ENCODE data around the gene VAC14. TPM values are rescaled to one million over a fixed set of nuclear protein-coding genes. Genes with fewer than 3 reads are reported as not detected.
A peak's percentile ranks its signal among the peaks of the same experiment; 100 is the strongest.

The VAC14 gene
- total RNA-seq, 1 donor from 2014 or later = 21.7 TPM

DNA sequence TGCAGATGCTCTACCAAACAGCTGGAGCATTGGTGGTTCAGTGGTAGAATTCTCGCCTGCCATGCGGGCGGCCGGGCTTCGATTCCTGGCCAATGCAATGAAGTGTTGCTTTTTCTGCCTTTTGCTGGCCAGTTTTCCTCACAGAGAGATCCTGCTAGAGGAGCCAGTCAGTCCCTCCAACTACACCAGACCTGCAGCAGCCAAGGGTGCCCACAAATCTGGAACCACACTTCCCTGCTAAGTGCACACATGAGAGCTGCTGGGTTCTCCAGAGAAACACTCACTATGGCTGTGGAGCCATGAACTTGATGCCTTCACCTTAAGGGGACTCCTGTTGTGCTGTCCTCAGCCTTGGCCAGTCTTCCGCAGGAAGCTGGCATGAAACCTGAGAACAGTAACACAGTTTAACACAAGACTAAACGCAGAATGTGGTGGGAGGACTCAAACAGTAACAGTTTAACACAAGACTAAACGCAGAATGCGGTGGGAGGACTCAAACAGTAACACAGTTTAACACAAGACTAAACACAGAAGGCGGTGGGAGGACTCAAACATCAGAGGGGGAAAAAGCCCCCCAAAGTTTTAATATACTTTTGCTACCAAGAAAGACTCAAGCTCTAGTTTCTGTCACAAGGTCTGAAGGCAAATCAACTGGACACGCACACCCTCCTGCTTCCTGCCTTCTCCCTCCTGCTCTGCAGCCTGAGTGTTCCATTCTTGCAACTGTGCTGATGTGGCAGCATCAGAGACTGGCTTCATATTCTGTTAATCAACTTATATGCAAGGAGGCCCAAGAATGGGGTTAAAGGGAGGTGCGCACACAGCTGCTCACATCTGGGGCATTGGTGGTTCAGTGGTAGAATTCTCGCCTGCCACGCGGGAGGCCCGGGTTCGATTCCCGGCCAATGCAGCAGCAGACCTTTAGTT is 12.0 kb downstream of the VAC14 start:
- peak; percentile 43 for ATAC-seq
- DNase-seq (ENCODE audit: missing footprints) = no peak
- intact Hi-C loops (cut with DNase I) = no loop called here

DNA sequence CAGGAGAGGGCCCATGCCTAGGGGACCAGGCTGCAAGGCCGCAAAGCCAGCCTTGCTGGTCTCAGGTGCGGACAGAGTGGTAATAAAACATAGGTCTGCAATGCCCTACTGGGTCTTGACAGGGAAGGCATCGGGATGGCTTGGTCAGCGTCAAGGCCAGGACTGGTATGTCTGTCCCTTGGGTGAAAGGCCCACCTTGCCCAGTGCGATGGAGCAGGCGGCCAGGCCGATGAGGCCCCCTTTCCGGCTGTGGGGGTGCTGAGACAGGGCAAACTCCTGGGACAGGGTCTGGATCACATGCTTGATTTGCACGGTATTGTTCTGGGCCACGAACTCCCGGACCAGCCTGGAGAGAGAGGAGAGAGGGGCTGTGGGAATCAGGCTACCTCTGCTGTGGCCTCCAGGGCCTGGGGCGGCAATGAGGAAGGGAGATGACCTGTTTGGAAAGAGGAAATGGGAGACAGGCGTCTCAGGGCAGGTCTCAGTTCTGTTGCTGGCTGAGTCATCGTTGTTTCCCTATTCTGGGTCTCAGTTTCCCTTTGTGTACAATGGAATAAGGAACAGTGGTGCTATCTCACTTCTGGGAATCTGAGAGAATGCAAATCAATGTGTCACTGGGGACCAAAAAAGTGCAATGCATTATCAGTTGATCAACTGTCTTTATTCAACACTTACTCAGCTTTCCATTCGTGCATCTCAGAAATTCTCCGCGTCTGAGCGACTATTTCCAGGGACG is 14.8 kb downstream of the VAC14 start:
- DNase-seq (ENCODE audit: missing footprints) (no peak), ATAC-seq (no peak)
- intact Hi-C loops (cut with DNase I) = no loop called here

DNA sequence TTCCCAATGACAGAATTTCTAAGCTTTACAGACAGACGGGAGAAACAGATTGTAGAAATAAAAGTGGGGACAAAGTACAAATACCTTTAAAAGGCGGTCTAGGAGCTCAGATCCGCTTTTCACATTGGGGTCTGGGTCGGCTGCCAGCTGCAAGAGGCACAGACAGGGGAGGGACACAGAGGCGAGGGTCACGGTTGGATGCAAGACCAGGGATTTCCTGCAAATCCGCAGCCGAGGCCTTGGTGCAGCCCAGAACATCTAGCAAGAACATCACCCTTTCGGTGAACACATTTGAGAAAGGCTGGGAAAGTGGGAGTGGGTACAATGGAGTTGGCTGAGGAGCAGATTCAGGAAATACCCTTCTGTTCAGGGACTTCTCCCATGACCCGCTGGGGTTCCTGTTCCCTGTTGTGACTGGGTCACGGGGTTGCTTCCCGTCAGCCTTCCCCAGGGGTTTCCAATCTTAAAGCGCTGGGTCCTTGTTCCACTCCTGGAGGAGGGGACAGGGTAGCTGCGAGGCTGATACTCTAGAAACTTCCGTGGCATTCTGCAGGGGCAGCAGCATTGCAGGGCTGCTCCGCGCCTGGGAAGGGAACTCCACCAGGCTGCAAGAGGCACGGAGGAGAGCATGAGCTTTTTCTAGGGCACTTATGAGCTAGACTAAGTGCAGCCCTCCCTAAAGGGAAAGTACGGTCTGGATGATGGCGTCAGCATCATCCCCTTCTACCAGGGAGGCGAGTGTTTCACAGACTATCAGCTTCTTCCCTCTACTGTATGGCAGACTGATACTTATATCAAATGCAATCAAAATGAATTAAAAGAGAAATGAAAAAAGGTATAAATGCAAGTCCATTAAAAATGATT is 16.0 kb downstream of the VAC14 start:
- intact Hi-C loops (cut with DNase I) = no loop called here
- DNase-seq (ENCODE audit: missing footprints) = no peak
- no peak for ATAC-seq

DNA sequence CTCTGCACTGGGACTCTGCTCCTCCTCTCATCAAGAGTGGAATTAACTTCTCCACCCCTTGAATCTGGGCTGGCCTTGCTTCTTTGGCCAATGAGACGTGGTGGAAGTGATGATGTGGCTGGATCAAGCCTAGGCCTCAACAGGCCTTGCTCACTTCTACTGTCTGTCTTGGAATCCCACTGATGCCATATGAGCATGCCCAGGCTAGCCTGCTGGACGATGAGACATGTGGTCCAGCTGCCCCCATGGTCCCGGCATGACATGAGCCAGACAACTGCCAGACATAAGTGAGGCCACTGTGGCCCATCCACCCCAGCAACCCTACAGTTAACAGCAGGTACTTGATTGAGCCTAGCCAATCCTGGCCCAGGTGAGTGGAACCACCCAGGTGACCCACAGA is 18.7 kb downstream of the VAC14 start:
- ATAC-seq = peak; percentile 12
- intact Hi-C loops (cut with DNase I) = no loop called here
- DNase-seq (ENCODE audit: missing footprints) = no peak

DNA sequence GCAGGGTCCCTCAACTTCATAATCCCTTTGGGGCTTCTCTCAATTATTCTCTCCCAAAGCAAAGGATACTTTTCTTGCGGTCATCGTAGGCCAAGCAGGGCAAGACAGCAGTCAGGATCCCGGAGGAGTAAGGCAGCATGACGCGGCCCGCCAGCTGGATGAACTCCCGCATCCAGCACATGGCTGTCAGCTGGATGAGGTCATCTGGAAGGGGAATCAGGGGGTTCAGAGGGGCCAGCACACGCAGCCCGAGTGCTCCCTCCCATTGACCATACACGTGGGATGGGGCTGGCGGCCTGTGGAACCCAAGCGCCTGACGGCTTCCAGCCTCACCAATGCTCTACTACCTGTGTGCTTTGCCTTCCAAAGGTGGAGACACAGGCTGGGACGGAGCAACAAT is 19.2 kb downstream of the VAC14 start:
- DNase-seq (ENCODE audit: missing footprints) = no peak
- ATAC-seq = peak; percentile 51
- intact Hi-C loops (cut with DNase I) = no loop called here

DNA sequence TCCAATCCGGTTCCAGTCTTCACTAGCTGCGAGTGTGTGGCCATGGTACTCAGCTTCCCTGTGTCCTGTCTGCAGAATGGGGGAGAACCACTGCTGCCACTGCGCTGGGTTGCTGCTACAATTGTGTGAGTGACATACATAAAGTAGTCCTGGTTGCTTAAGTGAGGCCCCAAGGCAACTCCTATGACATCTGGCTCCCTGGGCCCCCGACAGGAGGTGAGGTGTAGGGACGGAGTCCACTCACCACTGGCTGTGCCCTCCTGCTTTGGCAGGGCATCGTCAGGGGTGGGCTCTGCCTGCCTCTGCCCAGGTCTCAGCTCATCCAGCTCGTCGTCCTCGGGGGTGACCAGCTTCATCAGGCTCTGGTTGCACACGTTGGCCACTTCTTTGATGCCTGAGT is 20.4 kb downstream of the VAC14 start:
- no peak for DNase-seq (ENCODE audit: missing footprints)
- intact Hi-C loops (cut with DNase I) = no loop called here
- ATAC-seq = no peak

DNA sequence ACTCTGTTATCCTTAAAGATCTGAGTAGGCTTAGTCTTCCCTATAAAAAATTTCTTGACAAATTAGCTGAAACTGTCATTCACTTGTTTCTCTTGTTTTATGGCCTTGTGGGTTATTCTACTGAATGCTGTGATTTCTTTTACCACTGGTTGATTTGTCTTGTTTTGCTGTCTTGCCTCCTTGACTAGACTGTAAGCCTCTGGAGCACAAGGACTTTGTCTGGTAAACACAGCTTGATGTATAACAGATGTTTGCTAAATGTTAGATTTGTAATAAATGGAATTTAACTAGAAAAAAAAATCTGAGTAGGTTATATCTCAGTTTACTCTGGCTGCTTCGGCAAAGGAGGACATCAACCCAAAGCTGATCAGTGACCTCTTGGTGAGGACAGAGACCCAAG is 21.6 kb downstream of the VAC14 start:
- intact Hi-C loops (cut with DNase I) = no loop called here
- ATAC-seq = no peak

DNA sequence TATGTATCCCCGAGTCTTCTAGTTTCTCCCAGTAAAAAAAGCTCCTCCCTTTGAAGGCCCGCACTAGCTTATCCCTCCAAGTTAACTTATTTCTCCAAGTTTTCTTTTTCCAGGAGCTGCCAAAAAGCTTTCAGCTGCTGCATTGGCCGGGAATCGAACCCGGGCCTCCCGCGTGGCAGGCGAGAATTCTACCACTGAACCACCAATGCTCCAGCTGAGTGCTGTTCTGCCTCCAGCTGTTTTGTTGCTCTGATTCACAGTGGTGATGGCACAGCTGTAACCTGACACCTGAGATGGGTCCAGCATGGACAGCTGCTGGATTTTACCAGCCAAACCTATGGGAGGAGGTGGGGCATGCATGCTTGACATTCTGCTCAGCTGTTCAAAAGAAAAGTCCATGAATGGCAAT is 22.1 kb downstream of the VAC14 start:
- ATAC-seq (peak; percentile 81), DNase-seq (ENCODE audit: missing footprints) (no peak)
- intact Hi-C loops (cut with DNase I) = no loop called here

More for the DNA sequence above, 21.6 kb downstream of the VAC14 start:
- no peak for DNase-seq (ENCODE audit: missing footprints)

DNA sequence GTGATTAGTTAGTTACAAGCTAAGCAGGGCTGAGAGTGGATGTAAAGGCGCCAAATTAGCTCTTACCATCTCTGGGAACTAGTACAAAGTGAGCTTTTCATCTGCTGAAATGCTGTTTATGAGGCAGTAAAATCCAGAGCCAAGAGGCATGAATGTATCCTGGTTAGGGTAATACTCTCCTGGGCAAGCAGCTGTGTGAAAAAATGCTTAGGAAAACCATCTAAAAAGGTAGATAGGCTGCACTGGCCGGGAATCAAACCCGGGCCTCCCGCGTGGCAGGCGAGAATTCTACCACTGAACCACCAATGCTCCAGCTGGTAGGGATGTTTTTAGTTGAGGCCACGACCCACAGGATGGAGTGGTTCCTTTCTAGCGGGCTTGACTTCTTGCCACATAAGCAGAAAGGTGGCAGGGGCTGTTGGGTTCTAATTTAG is 23.0 kb downstream of the VAC14 start:
- intact Hi-C loops (cut with DNase I) = no loop called here
- ATAC-seq (no peak), DNase-seq (ENCODE audit: missing footprints) (peak; percentile 27)

DNA sequence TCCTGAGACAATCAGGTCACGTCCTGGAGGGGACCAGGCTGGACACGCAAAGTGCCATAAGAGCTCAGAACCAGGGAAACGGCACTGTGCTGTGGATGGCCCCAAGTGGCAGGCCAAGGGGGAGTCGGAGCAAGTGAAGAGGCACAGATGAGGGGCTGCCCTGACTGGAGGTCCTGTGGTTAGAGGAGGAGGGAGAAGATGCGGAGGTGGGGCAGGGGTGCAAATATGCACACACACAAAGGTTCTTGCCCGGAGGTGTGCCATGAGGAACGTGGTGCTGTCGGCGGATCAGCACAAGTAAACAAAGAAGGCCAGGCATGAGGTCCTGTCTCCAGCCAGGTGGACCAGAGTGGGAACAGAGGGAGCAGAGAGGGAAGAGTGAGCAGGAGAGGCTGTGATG is 23.5 kb downstream of the VAC14 start:
- ATAC-seq (no peak), DNase-seq (ENCODE audit: missing footprints) (peak; percentile 55)
- intact Hi-C loops (cut with DNase I) = no loop called here

DNA sequence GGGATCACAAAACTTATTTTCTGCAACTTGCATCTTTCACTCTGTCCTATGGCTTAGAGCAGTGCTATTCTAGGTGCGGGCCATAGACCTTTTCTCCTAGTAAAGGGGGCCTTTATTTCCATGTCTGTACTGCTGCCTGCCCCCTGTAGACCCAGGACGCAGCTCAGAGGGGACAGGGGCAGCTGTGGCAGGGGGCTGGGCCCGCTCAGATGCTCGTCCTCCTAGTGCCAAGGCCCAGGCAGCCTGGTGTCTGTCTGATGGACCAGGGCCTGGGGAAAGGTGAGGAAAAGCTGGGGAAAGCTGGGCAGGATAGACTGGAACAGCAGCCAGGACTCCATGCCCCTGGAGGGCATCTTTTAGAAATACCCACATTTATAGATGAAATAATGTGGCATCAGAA is 25.6 kb downstream of the VAC14 start:
- intact Hi-C loops (cut with DNase I) = no loop called here

DNA sequence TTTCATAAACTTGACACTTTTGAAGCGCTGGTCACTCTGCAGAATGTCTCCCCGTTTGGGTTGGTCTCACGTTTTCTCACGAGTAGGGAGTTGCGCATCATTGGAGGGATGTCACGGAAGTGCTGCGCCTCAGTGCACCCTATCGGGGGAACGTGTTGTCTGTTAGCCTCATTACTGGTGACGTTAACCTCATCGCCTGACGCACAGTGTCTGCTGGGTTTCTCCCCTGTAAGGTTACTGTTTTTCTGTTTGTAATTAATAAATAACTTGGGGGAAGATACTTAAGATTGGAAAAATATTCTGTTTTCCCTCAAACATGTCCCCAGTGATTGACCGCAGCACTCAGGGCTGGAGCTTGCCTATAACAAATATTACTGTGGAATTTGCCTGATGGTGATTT is 26.7 kb downstream of the VAC14 start:
- intact Hi-C loops (cut with DNase I) = loop anchor here (5.0 kb wide), 1 partner anchor 252 kb away; the partner anchor contains the start of genes COG4 and SF3B3
- no peak for ATAC-seq
- DNase-seq (ENCODE audit: missing footprints) = peak; percentile 44

More for the DNA sequence above, 25.6 kb downstream of the VAC14 start:
- no peak for DNase-seq (ENCODE audit: missing footprints)
- ATAC-seq = no peak

DNA sequence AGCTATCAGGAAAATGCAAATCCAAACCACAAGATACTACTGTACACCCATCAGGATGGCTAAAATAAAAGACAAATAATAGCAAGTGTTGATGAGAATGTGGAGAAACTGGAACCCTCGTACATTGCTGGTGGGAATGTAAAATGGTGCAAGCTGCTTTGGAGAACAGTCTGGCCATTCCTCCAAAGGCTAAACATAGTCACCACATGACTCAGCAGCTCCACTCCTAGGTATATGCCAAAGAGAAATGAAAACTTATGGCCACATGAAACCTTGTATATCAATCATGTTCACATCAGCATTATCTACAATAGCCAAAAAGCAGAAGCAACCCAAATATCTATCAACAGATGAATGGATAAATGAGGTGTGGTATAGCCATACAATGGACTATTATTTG is 28.5 kb downstream of the VAC14 start:
- DNase-seq (ENCODE audit: missing footprints) (no peak), ATAC-seq (no peak)
- intact Hi-C loops (cut with DNase I) = loop anchor here (5.0 kb wide), 1 partner anchor 250 kb away; the partner anchor contains the start of genes COG4 and SF3B3

DNA sequence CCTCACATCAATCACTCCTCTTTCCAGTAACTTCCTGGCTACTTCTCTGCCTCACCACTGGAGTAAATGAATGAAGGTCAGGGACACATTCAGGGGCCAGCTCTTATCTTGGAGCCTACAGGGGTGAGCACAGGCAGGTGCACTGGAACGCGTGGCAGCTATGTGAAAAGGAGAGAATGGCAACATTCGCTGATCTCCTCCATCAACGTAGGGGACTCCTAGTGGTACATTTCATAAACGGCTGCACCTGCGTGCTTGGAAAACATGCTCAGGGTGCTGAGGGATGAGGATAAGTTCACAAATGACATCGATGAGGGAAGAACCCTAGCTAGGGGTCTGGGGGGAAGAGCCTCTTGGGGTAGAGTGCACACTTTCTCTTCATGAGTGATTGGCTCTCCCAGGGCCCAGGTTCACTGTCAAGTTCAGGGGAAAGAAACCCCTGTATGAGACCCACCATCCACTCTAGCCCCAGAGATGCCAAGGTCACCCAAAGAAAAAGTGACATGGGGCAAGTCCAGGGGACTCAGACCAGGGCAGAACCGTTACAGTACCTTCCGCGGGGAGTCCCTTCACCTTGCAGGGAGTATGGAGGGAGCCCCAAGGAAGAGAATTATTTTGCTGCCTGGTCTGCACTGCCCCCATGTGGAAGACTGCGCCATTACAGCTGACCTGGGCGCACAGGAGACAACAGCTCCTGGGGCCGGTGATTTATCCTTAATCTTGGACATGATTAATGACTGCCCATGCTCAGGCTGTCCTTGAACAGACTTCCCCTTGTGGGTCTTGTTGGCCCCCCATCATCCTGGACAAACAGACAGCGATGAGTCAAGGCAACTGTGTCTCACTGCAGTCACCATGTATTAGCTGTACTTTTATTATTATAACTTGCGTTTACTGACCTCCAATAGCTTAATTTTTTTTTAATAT is 30.1 kb downstream of the VAC14 start:
- intact Hi-C loops (cut with DNase I) = loop anchor here (2.0 to 5.0 kb wide), 2 partner anchors 90 to 249 kb away; partner anchors contain the start of genes COG4 and SF3B3
- ATAC-seq (peak; percentile 68), DNase-seq (ENCODE audit: missing footprints) (no peak)

DNA sequence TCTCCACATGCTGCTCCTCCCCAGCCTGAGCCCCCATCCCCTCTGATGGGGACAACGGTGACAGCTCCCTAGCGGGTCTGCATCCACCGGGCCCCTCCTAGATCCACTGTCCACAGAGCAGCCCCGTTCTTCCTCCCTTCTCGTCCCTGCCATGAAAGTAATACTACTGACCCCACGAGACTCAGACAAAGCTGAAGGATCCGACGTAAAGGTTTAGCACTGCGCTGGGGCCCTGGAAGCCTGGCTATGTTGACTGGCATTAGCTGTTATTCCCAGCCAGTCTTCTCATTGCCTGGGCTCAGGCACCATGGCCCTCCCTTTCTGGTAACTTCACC is 30.7 kb downstream of the VAC14 start:
- intact Hi-C loops (cut with DNase I) = loop anchor here (2.0 to 5.0 kb wide), 2 partner anchors 89 to 248 kb away; partner anchors contain the start of genes COG4 and SF3B3
- DNase-seq (ENCODE audit: missing footprints) (no peak), ATAC-seq (no peak)

DNA sequence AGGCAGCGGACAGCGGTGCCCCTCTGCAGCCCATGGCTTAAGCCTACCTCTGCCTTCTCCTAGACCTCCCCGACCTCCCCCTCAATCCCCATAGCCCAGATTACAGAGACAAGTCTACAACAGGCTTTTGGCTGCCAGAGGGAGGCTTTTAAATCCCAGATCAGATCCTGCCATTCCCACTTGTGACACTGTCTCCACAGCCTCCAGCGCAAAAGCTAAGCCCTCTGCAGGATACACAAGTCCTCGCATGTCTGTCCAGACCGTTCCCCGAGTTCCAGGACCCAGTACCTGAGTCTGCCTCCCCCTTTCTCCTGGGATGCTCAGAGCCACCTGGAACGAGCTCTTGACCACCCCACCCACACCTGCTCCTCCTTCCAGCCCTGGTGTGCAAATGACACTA is 31.2 kb downstream of the VAC14 start:
- no peak for ATAC-seq
- DNase-seq (ENCODE audit: missing footprints) = no peak
- intact Hi-C loops (cut with DNase I) = loop anchor here (2.0 to 5.0 kb wide), 2 partner anchors 89 to 247 kb away; partner anchors contain the start of genes COG4 and SF3B3

DNA sequence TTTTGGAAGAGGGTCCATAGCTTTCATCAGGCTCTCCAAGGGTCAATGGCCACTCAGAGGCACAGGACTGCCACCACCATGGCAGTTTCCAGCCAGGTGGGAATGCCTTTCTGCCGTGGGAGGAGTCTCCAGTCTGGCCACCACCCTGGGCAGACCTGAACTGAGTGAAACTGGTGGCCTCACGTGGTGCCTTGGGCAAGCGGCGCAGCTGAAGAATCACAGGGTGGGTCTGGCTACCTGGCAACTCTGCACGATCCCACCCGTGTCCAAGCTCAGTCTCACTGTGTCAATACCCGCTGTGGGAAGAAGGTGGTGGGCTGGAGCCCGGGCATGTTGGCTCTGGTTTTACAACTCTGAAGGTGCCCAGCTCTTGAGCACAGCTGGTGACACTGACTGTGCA is 31.8 kb downstream of the VAC14 start:
- DNase-seq (ENCODE audit: missing footprints) (no peak), ATAC-seq (no peak)
- intact Hi-C loops (cut with DNase I) = no loop called here

DNA sequence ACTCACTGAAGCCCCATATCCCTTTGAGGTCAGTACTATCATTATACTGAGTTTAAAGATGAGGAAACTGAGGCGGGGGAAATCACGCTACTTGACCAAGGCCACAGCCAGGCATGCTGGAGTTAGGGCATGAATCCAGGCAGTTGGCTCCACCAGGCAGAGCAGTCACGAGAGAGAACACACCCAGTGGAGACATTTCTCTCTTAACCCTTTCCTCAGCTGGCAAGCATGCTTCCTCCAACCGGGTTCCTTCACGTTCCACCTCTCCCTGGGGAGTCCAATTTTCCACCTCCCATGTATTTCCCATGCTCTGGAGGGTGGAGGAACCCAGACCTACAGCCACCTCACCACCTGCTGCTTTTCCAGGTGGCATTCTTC is 32.8 kb downstream of the VAC14 start:
- no peak for DNase-seq (ENCODE audit: missing footprints)
- intact Hi-C loops (cut with DNase I) = no loop called here
- ATAC-seq = no peak

Measured in Right ventricle myocardium inferior (tissue), 1 donor.